DMS 273 treated with DMSO at 0.1 percent for 48 hours (cell line): ENCODE data around the gene LIN37.
"Not testable (repeated sequence)": the region's sequence is repeated elsewhere in the genome, so short reads cannot be mapped to it uniquely, and the experiment has no call there.

Source experiments
- DNase-seq: peaks from one replicate; lab custom pipeline; 2025; lab: John Stamatoyannopoulos, UW

Gene LIN37

DNA sequence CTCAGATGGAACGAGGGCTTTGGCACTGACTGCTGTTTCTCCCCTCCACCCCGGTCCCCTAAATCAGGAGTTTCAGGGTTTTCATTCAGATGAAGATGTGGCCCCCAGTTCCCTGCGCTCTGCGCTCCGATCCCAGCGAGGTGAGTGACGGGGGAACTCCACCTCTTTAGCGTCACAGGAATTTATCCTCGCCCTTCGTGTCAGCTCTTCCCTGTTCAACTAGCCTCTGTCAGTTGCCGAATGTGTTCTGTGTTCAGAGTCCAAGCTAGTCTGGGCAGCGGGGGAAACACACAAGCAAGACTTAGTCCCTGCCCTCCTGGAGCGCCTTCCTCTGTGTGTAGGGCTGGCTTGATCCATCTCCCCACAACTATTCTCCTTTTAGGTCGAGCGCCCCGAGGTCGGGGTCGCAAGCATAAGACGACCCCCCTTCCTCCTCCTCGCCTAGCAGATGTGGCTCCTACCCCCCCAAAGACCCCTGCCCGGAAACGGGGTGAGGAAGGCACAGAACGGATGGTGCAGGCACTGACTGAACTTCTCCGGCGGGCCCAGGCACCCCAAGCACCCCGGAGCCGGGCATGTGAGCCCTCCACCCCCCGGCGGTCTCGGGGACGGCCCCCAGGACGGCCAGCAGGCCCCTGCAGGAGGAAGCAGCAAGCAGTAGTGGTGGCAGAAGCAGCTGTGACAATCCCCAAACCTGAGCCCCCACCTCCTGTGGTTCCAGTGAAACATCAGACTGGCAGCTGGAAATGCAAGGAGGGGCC lies 28.8 kb upstream of the LIN37 start:
- DNase-seq, result no peak

DNA sequence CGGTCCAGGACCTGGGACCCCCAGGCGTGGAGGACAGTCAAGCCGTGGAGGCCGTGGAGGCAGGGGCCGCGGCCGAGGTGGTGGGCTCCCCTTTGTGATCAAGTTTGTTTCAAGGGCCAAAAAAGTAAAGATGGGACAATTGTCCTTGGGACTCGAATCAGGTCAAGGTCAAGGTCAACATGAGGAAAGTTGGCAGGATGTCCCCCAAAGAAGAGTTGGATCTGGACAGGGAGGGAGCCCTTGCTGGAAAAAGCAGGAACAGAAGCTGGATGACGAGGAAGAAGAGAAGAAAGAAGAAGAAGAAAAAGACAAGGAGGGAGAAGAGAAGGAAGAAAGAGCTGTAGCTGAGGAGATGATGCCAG lies 28.2 kb upstream of the LIN37 start:
- no peak for DNase-seq

DNA sequence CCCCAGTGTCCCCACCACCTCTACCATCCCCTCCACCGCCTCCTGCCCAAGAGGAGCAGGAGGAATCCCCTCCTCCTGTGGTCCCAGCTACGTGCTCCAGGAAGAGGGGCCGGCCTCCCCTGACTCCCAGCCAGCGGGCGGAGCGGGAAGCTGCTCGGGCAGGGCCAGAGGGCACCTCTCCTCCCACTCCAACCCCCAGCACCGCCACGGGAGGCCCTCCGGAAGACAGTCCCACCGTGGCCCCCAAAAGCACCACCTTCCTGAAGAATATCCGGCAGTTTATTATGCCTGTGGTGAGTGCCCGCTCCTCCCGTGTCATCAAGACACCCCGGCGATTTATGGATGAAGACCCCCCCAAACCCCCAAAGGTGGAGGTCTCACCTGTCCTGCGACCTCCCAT lies 27.7 kb upstream of the LIN37 start:
- no peak for DNase-seq

DNA sequence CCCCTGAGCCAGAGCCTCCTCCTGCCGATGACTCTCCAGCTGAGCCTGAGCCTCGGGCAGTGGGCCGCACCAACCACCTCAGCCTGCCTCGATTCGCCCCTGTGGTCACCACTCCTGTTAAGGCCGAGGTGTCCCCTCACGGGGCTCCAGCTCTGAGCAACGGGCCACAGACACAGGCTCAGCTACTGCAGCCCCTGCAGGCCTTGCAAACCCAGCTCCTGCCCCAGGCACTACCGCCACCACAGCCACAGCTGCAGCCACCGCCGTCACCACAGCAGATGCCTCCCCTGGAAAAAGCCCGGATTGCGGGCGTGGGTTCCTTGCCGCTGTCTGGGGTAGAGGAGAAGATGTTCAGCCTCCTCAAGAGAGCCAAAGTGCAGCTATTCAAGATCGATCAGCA lies 27.0 kb upstream of the LIN37 start:
- no peak for DNase-seq

DNA sequence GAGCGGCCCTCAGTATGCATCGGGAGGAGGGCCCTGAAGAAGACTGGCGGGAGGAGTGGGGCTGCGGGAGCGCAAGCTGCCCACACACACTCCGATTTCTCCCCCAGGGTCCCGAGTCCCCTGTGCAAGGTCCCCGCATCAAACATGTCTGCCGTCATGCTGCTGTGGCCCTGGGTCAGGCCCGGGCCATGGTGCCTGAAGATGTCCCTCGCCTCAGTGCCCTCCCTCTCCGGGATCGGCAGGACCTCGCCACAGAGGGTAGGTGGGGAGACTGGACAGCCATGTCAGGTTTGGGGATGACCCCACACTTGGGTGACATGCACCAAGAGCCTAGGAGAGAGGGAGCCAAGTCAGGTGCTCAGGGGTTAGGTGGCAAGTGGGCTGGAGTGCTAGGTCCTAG lies 25.9 kb upstream of the LIN37 start:
- no peak for DNase-seq

DNA sequence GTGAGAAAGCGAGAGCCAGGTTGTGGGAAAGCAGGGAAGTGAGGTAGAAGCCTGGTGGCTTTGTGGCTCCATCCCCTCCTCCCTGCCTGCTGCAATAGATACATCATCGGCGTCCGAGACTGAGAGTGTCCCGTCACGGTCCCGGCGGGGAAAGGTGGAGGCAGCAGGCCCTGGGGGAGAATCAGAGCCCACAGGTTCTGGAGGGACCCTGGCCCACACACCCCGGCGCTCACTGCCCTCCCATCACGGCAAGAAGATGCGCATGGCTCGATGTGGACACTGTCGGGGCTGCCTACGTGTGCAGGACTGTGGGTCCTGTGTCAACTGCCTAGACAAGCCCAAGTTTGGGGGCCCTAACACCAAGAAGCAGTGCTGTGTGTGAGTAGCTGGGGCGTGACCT lies 25.5 kb upstream of the LIN37 start:
- DNase-seq, result no peak

DNA sequence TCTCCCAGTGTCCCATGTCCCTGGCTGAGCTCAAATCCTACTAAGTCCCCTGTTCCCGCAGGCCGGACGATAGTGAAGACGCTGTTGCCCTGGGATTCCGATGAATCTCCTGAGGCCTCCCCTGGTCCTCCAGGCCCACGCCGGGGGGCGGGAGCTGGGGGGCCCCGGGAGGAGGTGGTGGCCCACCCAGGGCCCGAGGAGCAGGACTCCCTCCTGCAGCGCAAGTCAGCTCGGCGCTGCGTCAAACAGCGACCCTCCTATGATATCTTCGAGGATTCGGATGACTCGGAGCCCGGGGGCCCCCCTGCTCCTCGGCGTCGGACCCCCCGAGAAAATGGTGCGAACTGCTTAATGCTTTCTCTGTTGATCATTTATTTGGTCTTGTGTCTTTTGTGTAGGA lies 24.7 kb upstream of the LIN37 start:
- no peak for DNase-seq

DNA sequence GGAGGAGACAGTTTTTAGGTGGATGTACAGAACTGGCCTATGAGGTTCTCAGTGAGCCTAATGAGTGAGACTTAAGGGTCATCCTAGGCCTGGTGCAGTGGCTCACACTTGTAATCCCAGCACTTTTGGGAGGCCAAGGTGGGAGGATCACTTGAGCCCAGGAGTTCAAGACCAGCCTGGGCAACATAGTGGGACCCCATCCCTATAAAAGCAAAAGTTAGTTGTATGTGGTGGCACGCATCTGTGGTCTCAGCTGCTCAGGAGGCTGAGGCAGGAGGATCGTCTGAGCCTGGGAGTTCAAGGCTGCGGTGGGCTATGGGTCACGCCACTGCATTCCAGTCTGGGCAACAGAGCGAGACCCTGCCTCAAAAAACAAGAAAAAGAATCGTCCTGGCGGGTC lies 24.2 kb upstream of the LIN37 start:
- not testable (repeated sequence) for DNase-seq

DNA sequence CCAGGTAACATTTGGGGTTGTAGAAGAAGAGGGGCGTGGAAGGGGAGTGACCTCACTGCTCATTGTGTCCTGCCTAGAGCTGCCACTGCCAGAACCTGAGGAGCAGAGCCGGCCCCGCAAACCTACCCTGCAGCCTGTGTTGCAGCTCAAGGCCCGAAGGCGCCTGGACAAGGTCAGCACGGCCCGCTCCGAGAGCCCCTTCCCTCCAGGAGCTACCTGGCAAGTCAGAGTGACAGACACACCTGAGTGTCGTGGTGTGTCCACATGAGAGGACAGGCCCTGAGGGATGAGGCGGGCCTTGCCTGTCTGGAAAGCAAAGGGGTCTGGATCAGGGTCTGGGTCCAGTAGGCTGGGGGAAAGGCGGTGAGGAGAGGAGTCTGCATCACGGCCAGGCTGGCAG lies 23.8 kb upstream of the LIN37 start:
- DNase-seq, result no peak

DNA sequence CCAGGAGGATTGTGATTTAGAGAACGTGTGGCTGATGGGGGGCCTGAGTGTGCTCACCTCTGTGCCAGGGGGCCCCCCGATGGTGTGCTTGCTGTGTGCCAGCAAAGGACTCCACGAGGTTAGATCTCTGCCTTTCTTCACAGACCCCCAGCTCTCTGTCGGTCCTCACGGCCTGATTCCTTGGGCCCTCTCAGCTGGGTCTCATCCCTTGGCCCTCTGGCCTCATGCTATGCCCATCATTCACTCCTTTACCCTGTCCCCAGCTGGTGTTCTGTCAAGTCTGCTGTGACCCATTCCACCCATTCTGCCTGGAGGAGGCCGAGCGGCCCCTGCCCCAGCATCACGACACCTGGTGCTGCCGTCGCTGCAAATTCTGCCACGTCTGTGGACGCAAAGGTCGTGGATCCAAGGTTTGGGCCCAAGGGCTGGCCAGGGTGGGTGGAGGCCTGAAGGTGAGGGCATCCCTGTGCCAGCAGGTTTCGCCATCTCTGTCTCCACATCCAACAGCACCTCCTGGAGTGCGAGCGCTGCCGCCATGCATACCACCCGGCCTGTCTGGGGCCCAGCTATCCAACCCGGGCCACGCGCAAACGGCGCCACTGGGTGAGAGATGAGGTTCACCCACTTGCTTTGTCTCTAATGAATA lies 23.0 kb upstream of the LIN37 start:
- DNase-seq, result no peak

DNA sequence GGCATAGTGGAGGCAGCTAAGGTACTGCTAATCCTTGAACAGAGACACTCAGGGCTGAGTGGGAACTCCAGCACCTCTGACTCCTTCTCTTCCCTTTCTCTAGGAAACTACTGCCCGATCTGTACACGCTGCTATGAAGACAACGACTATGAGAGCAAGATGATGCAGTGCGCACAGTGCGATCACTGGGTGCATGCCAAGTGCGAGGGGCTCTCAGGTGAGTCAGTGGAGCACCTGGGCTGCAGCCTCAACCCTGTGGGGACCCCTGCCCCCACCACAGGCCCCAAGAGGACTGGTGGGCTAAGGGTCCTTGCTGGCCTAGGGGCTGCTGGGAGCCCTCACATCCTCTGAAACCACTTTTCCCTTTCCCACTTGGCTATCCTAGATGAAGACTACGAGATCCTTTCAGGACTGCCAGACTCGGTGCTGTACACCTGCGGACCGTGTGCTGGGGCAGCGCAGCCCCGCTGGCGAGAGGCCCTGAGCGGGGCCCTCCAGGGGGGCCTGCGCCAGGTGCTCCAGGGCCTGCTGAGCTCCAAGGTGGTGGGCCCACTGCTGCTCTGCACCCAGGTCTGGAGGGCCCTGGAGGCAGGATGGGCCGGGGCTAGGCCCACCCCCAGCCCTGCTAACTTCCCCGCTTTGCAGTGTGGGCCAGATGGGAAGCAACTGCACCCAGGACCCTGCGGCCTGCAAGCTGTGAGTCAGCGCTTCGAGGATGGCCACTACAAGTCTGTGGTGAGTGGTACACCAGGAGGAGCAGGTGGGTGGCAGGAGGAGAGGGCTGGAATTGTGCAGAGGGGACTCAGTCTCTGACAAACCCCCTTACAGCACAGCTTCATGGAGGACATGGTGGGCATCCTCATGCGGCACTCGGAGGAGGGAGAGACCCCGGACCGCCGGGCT lies 21.1 kb upstream of the LIN37 start:
- no peak for DNase-seq

DNA sequence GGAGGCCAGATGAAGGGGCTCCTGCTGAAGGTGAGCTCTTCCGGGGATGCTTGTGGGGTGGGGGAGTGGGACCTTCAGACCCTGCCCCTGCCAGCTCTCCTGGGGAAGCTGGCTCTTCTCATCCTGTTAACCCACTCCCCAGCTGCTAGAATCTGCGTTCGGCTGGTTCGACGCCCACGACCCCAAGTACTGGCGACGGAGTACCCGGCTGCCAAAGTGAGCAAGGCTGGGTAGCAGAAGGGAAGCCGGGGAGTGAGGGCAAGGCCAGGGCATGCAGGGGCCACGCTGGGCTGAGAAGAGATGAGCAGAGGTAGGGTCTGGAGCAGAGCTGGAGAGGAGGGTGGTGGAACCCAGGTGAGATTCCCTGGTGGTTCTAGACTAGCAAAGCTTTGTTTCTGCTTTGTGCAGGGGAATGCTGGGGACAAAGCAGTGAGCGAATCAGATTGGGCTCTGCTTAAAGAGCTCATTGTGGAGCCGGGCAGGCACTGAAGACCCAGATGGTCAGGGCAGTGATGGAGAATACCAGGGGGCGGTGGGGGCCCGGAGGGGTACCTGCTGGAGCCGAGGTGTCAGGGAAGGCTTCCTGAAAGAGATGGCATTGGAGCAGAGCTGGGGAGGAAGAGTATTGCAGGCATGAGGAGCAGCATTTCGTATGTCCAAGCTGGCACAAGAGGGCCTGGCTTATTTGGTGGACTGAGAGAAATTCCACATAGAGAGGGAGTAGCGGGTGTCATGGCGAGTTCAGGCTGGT lies 20.2 kb upstream of the LIN37 start:
- DNase-seq, result no peak

DNA sequence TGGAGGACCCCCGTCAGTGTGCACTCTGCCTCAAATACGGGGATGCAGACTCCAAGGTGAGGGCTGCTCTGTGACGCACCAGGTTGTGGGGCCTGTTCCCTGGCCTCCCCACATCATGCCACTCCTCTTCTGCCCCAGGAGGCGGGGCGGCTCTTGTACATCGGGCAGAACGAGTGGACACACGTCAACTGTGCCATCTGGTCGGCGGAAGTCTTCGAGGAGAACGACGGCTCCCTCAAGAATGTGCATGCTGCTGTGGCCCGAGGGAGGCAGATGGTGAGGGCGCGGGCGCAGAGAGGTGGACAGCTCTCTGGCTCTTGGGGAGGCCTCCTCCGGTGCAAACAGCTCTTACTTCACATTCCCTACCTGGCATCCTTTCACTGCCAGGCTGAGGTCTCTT lies 19.4 kb upstream of the LIN37 start:
- DNase-seq, result no peak

DNA sequence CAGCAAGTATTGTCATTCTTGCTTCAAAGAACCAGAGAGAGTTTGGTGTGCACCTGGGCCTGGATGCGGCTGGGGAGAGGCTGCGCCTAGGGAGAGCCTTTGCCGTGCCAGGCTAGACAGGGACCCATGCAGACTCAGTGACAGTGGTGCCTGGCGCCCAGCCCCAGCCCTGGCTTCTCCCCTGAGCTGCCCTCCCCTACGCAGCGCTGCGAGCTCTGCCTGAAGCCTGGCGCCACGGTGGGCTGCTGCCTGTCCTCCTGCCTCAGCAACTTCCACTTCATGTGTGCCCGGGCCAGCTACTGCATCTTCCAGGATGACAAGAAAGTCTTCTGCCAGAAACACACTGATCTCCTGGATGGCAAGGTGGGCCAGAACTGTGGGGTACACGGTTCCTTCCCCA lies 18.6 kb upstream of the LIN37 start:
- DNase-seq, result no peak

DNA sequence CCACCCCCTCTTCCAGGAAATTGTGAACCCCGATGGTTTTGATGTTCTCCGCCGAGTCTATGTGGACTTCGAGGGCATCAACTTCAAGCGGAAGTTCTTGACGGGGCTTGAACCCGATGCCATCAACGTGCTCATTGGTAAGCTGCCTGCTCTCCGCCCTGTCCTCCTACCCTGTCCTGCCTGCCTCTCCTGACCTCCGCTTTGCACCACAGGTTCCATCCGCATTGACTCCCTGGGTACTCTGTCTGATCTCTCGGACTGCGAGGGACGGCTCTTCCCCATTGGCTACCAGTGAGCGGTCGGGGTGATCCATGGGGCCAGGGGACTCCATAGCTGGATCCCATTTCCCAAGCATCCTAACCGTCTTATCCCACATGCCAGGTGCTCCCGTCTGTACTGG lies 18.1 kb upstream of the LIN37 start:
- no peak for DNase-seq

DNA sequence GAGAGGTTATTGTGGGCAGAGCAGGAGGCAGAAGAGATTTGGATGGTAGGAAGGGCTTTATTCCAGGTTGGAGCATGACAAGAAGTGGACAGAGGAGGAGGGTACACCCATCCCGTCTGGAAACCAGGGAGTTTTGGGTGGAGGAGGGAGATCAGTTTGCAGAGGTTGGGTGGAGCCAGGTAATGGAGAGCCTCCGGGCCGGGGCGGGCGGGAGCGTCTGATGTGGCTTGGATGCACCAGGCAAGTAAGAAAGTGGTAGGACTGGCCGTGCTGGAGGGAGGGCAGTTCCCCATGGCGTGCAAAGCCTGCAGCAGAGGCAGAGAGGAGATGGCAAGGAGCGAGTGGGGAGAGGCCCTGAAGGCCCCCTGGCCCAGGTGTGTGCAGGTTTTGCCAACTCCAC lies 17.0 kb upstream of the LIN37 start:
- DNase-seq, result no peak

DNA sequence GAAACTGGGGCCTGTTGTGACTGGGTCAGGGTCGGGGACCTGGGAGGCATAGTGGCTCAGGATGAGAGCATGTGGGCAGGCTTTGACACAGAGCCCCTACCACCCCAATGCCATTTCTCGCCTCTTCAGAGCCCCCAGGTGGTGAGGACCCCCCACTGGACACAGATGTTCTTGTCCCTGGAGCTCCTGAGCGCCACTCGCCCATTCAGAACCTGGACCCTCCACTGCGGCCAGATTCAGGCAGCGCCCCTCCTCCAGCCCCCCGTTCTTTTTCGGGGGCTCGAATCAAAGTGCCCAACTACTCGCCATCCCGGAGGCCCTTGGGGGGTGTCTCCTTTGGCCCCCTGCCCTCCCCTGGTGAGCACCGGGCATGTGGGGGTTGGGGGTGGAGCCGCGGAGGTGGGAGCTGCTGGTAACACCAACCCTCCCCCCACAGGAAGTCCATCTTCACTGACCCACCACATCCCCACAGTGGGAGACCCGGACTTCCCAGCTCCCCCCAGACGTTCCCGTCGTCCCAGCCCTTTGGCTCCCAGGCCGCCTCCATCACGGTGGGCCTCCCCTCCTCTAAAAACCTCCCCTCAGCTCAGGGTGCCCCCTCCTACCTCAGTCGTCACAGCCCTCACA lies 16.5 kb upstream of the LIN37 start:
- DNase-seq, result no peak

DNA sequence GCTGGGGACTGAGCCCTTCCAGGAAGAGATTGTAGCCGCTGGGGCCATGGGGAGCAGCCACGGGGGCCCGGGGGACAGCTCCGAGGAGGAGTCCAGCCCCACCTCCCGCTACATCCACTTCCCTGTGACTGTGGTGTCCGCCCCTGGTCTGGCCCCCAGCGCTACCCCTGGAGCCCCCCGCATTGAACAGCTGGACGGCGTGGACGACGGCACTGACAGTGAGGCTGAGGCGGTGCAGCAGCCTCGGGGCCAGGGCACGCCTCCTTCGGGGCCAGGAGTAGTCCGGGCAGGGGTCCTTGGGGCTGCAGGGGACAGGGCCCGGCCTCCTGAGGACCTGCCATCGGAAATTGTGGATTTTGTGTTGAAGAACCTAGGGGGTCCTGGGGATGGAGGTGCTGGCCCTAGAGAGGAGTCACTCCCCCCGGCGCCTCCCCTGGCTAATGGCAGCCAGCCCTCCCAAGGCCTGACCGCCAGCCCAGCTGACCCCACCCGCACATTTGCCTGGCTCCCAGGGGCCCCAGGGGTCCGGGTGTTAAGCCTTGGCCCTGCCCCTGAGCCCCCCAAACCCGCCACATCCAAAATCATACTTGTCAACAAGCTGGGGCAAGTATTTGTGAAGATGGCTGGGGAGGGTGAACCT lies 15.7 kb upstream of the LIN37 start:
- DNase-seq, result no peak

DNA sequence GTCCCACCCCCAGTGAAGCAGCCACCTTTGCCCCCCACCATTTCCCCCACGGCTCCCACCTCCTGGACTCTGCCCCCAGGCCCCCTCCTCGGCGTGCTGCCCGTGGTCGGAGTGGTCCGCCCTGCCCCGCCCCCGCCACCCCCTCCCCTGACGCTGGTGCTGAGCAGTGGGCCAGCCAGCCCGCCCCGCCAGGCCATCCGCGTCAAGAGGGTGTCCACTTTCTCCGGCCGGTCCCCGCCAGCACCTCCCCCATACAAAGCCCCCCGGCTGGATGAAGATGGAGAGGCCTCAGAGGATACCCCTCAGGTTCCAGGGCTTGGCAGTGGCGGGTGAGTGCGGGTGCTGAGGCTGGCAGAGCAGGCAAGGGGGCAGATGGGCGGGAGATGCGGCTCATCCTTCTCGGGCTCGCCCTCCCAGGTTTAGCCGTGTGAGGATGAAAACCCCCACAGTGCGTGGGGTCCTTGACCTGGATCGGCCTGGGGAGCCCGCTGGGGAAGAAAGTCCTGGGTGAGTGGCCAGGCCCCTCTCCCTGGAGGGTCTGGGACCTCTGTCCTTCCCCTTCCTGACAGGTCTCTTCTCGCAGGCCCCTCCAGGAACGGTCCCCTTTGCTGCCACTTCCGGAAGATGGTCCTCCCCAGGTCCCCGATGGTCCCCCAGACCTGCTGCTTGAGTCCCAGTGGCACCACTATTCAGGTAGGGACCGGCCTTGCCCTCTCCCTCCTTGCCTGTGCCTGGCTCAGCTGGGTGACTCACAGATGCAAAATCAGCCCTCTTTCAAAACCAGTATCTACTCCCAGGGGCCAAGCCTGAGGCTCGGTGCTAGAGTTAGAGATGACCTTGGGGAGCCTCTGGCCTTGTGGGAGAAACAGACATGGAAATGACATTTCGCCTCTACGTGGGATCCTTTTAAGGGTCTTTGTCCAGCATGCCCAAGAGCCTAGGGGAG lies 14.9 kb upstream of the LIN37 start:
- DNase-seq, result no peak

DNA sequence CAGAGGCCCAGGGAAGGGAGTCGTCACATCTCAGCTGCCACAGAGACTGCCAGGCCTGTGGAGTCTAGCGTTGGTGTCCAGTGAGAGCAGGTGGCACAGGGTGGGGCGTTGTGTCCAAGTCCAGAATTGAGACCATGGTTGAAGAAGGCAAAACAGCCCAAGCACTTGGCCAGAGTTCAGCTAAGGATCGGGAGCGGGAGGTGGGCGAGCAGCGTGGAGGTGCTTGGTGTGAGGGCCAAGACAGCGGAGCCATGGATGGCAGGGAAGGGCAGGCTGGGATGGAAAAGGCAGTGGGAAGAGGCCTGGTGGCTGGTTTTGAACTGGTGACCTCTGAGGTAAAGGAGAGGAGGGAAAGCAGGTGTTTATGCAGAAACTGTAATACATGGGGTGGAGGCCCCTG lies 14.1 kb upstream of the LIN37 start:
- no peak for DNase-seq
